Chondrocyte (in vitro differentiated cells): ENCODE results near the gene RAB1A. TPM values are rescaled to one million over a fixed set of nuclear protein-coding genes. Genes with fewer than 3 reads are reported as not detected.

Source experiments
- DNase-seq: peaks from one replicate; pipeline ENCODE4 v3.0.0; 2021; ENCODE audit warnings: mixed read lengths, low spot score
- H3K27ac Mint-ChIP-seq: one replicate; pipeline ENCODE4 v1.8.0; 2021; ENCODE audit warnings: mild to moderate bottlenecking, moderate library complexity, mixed read lengths; ENCODE audit not compliant: unreplicated experiment
- H3K27me3 Mint-ChIP-seq: 2 replicates; pipeline ENCODE4 v1.8.0; 2021; ENCODE audit warnings: low read depth, mixed read lengths
- H3K36me3 Mint-ChIP-seq: 2 replicates; pipeline ENCODE4 v1.8.0; 2021; ENCODE audit warnings: low read depth, mixed read lengths
- H3K4me1 Mint-ChIP-seq: 2 replicates; pipeline ENCODE4 v1.8.0; 2021; ENCODE audit warnings: low read depth, mild to moderate bottlenecking, mixed read lengths
- H3K4me3 Mint-ChIP-seq: one replicate; pipeline ENCODE4 v1.8.0; 2021; ENCODE audit warnings: mild to moderate bottlenecking, moderate library complexity, mixed read lengths; ENCODE audit not compliant: unreplicated experiment
- H3K9me3 Mint-ChIP-seq: 2 replicates; pipeline ENCODE4 v1.8.0; 2021; ENCODE audit warnings: low read depth, mixed read lengths
- CTCF ChIP-seq: fragments of 200-600 bp; sonication (generic); IDR thresholded peaks from 2 replicates; pipeline ENCODE4 v1.5.0; 2021; ENCODE audit warnings: antibody characterized with exemption, mild to moderate bottlenecking, moderate library complexity
- total RNA-seq: library from RNA; stranded (reverse); gene quantifications from 3 replicates; pipeline ENCODE4 v1.2.1, GENCODE V29; 2021

The RAB1A gene
- total RNA-seq, 1 donor from 2014 or later = 192 TPM

- Mint-ChIP-seq H3K27ac (no peak overlapping the region), H3K9me3 (peaks cover 3% of the 10 kb centered on the region), H3K27me3 (no peaks in the 10 kb centered on the region), H3K4me3 (peak overlapping the region; percentile 98), H3K4me1 (peaks cover 27% of the 10 kb centered on the region), H3K36me3 (no peaks in the 10 kb centered on the region)
- no peak for DNase-seq
- TF ChIP-seq CTCF = no peak
These were observed 75.0 kb downstream of the RAB1A start for GRCh38 chr2:65054749-65055421.

DNA sequence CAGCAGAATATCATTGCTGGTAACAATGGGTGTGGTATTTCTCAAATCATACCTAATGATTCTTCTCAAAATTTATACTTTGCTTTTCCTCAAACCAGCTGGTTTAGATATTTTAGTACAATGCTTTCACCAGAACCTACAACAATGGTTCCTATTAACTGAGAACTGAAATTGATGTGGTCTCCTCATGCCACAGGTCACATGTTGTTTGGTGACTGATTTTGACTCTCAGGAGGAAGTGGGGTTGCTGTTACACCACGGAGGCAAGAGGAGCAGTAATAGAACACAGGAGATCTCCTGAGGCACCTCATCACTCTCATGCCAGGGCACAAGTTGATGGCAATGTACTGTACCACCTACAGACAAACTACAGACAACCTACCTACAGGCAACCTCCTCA, 76.7 kb downstream of the RAB1A start:
- no peaks in the 10 kb centered on the region for H3K36me3 Mint-ChIP-seq
- peaks cover 20% of the 10 kb centered on the region for H3K4me1 Mint-ChIP-seq
- no peak for TF ChIP-seq CTCF
- H3K27me3 Mint-ChIP-seq = no peaks in the 10 kb centered on the region
- no peak for DNase-seq
- H3K9me3 Mint-ChIP-seq = peaks cover 10% of the 10 kb centered on the region
- H3K27ac Mint-ChIP-seq = no peak overlapping the region
- H3K4me3 Mint-ChIP-seq = no peak overlapping the region

GRCh38 chr2:65050931-65051330, 79.0 kb downstream of the RAB1A start:
- Mint-ChIP-seq H3K27me3 (no peaks in the 10 kb centered on the region), H3K9me3 (peaks cover 14% of the 10 kb centered on the region), H3K4me1 (peaks cover 7% of the 10 kb centered on the region), H3K36me3 (no peaks in the 10 kb centered on the region), H3K27ac (no peak overlapping the region), H3K4me3 (no peak overlapping the region)
- no peak for TF ChIP-seq CTCF
- no peak for DNase-seq

DNA sequence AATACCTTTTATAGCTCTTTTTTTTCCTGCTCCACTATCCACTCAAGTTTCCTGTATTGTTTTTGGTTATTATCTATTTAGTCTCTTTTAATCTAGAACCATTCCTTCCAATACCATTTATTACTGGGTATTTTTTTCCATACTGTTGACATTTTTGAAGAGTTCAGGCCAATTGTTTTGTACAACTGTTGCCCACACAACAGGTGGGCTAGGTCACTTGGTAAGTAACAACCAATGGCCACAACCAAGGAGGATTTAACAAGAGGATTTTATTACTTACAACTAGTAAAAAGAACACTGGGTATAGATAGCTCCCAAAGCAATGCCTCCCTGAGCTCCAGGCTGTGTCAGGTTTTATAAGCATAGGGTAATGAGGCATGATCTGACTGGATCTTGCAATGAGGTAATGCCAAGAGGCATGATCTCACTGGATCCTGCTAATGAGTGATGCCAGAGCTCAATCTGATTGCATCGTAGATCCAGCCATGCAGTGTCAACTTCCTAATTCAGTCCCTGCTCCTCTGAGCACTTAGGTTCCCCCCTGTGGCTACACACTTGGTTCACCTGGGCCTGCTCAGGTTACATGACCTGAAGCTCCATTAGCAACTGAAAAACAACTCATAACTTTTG, 80.8 kb downstream of the RAB1A start:
- Mint-ChIP-seq H3K27ac (no peak overlapping the region), H3K9me3 (peaks cover 14% of the 10 kb centered on the region), H3K4me3 (no peak overlapping the region), H3K4me1 (peaks cover 11% of the 10 kb centered on the region), H3K36me3 (peaks cover 2% of the 10 kb centered on the region), H3K27me3 (no peaks in the 10 kb centered on the region)
- no peak for DNase-seq
- TF ChIP-seq CTCF = no peak

DNA sequence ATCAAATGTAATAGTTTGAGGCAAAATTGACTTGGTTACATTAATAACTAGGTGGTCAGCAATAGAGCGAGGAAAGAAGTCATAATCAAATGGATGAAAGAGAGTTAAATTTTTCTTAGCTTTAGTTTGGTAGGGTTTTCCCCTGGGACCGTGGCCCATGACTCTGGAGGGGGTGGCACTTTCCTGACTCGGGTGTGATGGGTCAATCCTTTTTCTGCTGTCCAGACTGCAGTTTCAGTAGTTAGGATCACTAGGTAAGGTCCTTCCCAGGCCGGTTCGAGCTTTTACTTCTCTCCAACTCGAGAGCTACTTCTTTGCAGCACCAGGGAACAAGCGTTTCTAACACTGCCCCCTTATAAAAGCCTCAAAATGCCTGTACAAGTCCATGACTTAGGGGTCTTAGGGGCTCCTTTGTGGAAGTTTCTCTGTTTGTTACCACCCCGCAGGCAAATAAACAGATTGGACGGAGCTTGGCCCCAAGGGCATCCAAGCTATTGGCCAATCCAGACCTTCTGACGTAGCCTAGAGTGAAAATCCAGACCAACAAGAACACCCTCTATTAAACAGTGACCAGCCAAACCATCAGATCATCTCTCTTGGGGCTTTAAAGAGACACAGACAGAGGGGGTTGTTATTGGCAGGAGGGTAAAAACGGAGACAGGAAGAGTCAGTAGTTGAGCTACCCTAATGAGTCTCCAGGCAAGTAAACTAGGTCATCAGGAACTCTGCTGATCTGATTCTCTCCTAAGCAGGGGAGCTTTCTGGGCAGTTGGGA, 83.1 kb downstream of the RAB1A start:
- no peak for DNase-seq
- Mint-ChIP-seq H3K4me3 (no peak overlapping the region), H3K9me3 (peaks cover 12% of the 10 kb centered on the region), H3K27ac (no peak overlapping the region), H3K36me3 (peaks cover 2% of the 10 kb centered on the region), H3K4me1 (peaks cover 19% of the 10 kb centered on the region), H3K27me3 (no peaks in the 10 kb centered on the region)
- TF ChIP-seq CTCF = no peak
